RWPE2 (cell line): Measurements from ENCODE around the gene CDON.
"Not testable (repeated sequence)": the region's sequence is repeated elsewhere in the genome, so short reads cannot be mapped to it uniquely, and the experiment has no call there.

Experiments used
- ATAC-seq: fragments of 200-7000 bp; cut with Tn5 transposase; 3 replicates; pipeline ENCODE4 v1.9.1; 2021; ENCODE audit warnings: low read depth
- DNase-seq: peaks from one replicate; pipeline ENCODE4 v3.0.0-alpha.2; 2020; ENCODE audit warnings: low spot score
- H3K27ac ChIP-seq: fragments of 450-650 bp; 2 replicates; pipeline ENCODE4 v1.5.1; 2017; ENCODE audit warnings: mild to moderate bottlenecking; ENCODE audit not compliant: poor library complexity, severe bottlenecking
- H3K27me3 ChIP-seq: fragments of 250-450 bp; sonication (Bioruptor Pico); 2 replicates; pipeline ENCODE4 v1.5.1; 2021; ENCODE audit warnings: mild to moderate bottlenecking, moderate library complexity; ENCODE audit not compliant: insufficient read depth, poor library complexity, severe bottlenecking
- H3K36me3 ChIP-seq: fragments of 250-450 bp; sonication (Bioruptor Pico); 2 replicates; pipeline ENCODE4 v1.5.1; 2020; ENCODE audit warnings: low read depth, mild to moderate bottlenecking, moderate library complexity
- H3K4me1 ChIP-seq: fragments of 250-450 bp; sonication (Bioruptor Pico); 2 replicates; pipeline ENCODE4 v1.5.1; 2021; ENCODE audit warnings: mild to moderate bottlenecking, moderate library complexity; ENCODE audit not compliant: insufficient read depth, poor library complexity, severe bottlenecking
- H3K4me3 ChIP-seq: fragments of 250-450 bp; sonication (Bioruptor Pico); 2 replicates; pipeline ENCODE4 v1.5.1; 2021; ENCODE audit warnings: mild to moderate bottlenecking, moderate library complexity; ENCODE audit not compliant: severe bottlenecking
- H3K9me3 ChIP-seq: fragments of 250-450 bp; sonication (Bioruptor Pico); 2 replicates; pipeline ENCODE4 v1.5.1; 2021; ENCODE audit warnings: mild to moderate bottlenecking, moderate library complexity; ENCODE audit not compliant: severe bottlenecking
- TF ChIP-seq, protein P1 (sequence below): fragments of 450-650 bp; IDR thresholded peaks from one replicate; pipeline ENCODE4 v1.5.1; 2017; ENCODE audit warnings: mild to moderate bottlenecking, moderate library complexity; ENCODE audit not compliant: poor library complexity, severe bottlenecking

Gene CDON

DNA sequence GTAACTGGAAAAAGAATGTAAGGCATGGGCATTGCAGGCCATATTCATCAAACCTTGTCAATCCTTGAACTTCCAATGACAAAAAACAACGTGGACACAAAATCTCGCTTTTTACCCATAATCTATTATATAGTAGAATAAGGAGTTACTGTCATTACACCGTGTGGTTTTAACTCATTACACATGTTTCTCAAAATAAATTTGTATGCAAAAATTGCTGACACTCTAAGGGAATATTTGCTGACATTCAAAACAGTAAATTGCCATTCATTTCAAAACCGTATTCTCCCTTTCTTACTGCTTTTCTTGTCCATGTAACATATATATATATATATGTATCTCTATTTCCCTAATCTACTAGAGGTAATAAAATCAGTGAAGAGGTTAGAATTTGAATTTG, 33.4 kb downstream of the CDON start:
- ATAC-seq (no peak), DNase-seq (no peak)
- Histone ChIP-seq H3K4me3 (no peak overlapping the region), H3K27me3 (no peaks in the 10 kb centered on the region), H3K9me3 (no peaks in the 10 kb centered on the region), H3K27ac (no peak overlapping the region), H3K4me1 (no peaks in the 10 kb centered on the region), H3K36me3 (no peaks in the 10 kb centered on the region)
- TF ChIP-seq, protein P1, sequence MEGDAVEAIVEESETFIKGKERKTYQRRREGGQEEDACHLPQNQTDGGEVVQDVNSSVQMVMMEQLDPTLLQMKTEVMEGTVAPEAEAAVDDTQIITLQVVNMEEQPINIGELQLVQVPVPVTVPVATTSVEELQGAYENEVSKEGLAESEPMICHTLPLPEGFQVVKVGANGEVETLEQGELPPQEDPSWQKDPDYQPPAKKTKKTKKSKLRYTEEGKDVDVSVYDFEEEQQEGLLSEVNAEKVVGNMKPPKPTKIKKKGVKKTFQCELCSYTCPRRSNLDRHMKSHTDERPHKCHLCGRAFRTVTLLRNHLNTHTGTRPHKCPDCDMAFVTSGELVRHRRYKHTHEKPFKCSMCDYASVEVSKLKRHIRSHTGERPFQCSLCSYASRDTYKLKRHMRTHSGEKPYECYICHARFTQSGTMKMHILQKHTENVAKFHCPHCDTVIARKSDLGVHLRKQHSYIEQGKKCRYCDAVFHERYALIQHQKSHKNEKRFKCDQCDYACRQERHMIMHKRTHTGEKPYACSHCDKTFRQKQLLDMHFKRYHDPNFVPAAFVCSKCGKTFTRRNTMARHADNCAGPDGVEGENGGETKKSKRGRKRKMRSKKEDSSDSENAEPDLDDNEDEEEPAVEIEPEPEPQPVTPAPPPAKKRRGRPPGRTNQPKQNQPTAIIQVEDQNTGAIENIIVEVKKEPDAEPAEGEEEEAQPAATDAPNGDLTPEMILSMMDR: no peak

DNA sequence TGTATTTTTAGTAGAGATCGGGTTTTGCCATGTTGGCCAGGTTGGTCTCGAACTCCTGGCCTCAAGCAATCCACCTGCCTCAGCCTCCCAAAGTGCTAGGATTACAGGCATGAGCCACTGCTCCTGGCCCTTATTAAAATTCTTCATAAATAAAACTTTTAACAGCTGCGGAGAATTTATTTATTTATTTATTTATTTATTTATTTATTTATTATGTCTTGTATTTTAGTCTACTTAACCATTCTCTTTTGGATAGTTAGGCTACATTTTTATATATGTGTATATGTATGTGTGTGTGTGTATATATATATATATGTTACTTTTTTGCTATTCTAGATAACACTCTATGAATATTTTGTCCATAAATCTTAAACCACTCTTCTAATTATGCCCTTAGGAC, 34.1 kb downstream of the CDON start:
- not testable (repeated sequence) for H3K4me3 ChIP-seq, H3K4me1 ChIP-seq, H3K36me3 ChIP-seq, H3K27me3 ChIP-seq, ATAC-seq, DNase-seq, H3K27ac ChIP-seq, H3K9me3 ChIP-seq

DNA sequence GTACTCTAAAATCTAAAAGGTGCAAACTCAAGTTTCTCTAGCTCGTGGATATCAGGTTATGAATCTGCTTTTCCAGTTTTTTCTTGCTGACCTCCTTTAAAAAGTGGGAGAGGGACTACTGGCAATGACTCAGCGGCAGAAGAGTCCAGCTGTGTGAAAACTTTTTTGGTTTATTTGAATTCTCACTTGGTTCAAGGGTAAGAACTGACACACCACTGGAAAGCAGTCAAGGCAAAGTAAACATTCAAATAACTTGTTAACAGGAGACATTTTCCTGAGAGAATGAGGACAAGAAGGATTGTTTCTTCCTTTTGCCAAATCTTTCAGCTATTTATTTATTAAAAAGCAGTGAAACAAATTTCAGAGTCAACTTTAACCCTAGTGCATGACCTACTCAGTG, 36.1 kb downstream of the CDON start:
- H3K27me3 ChIP-seq: no peaks in the 10 kb centered on the region
- H3K27ac ChIP-seq: no peak overlapping the region
- TF ChIP-seq, protein P1: no peak
- no peaks in the 10 kb centered on the region for H3K36me3 ChIP-seq
- DNase-seq (no peak), ATAC-seq (no peak)
- no peaks in the 10 kb centered on the region for H3K4me1 ChIP-seq
- H3K9me3 ChIP-seq: no peaks in the 10 kb centered on the region
- H3K4me3 ChIP-seq: no peak overlapping the region

DNA sequence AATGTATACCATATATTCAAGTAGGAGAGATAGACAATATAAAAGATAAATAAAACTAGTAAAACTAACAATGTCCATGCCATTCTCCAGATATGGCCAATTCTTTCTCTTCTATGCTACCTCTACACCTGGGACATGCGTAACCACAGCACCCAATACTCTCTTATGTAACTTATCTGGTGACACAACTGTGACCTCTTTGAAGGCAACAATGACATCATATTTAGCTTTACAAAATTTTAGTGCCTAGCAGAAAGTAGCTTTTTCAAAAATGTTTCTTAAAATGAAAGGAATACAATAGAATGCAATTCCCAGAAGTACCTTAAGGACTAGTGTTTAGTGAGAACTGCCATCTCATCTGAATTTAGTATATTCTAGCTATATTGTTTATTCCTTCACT, 36.8 kb downstream of the CDON start:
- Histone ChIP-seq H3K36me3 (no peaks in the 10 kb centered on the region), H3K4me3 (no peak overlapping the region), H3K27me3 (no peaks in the 10 kb centered on the region), H3K9me3 (no peaks in the 10 kb centered on the region), H3K27ac (no peak overlapping the region), H3K4me1 (no peaks in the 10 kb centered on the region)
- DNase-seq: no peak
- TF ChIP-seq, protein P1: no peak
- no peak for ATAC-seq

DNA sequence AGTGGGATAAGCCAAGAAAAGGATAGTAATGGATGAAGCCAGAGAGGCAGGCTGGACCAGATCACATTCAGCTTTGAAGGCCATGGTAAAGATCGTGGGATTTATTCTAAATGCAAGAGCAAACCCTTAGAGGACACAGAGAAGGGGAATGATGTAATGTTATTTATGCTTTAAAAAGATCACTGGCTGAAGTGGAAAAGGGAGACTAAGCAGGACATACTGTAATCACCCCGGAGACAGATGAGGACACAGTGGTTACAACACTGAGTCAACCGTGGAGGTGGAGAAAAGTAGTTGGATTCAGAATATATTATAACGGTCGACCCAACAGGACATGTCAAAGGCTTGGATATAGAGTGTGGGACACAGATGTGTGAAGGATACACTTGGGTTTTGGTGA, 38.5 kb downstream of the CDON start:
- H3K27me3 ChIP-seq: no peaks in the 10 kb centered on the region
- ATAC-seq (no peak), DNase-seq (no peak)
- H3K27ac ChIP-seq: no peak overlapping the region
- no peaks in the 10 kb centered on the region for H3K36me3 ChIP-seq
- no peaks in the 10 kb centered on the region for H3K4me1 ChIP-seq
- no peak overlapping the region for H3K4me3 ChIP-seq
- TF ChIP-seq, protein P1: no peak
- no peaks in the 10 kb centered on the region for H3K9me3 ChIP-seq
